Measurements from ENCODE around the gene ZIK1. TPM values are rescaled to one million over a fixed set of nuclear protein-coding genes. Genes with fewer than 3 reads are reported as not detected.

ZIK1 gene
- 7.6 TPM for total RNA-seq

DNA sequence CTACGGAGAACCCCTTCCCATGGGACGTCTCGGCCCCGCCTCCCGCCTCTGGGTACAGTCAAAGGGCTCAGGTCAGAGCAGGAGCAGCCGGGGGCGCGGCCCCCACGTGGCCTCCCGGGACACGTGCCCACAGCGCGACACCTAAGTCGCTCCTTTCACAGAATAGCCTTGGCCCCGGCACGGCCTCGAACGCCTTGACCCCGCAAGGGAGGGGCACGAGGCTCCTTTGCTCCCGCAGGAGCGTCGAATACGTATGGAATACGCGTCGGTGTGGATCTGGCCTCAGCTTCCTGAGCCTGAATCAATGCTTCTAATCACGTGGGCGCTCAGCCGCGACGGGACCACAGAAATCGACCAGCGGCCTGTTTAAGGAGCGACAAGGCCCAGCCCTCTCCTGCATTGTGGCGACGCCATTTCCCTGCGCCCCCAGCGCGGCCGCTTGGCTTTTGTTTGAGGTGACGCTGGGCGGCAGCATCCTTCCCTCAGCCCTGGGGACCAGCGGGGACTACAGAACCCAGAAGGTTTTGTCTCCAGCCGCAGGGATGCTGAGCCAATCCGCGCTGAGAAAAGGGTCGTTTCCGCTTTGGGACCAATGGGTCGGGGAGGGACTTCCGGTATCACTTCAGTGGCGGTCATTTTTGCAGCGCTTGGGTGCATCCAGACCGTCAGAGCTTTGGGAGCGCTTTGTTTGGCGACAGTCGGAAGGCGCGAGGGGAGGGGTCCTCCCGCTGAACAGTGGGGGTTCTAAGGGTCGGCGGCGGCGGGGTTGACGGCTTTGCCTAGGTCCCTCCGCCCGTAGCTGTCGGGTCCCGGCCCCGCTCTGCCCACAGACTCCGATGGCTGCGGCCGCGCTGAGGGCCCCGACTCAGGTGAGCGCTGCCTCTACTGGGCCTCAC, at the start of gene ZIK1:
TSS of gene ZIK1 (plus strand) at position 625 of the 896 bp plus-strand sequence. CDS start at position 837, 212 bp downstream.
- peak; percentile 94 for DNase-seq (ENCODE audit: low spot score)

DNA sequence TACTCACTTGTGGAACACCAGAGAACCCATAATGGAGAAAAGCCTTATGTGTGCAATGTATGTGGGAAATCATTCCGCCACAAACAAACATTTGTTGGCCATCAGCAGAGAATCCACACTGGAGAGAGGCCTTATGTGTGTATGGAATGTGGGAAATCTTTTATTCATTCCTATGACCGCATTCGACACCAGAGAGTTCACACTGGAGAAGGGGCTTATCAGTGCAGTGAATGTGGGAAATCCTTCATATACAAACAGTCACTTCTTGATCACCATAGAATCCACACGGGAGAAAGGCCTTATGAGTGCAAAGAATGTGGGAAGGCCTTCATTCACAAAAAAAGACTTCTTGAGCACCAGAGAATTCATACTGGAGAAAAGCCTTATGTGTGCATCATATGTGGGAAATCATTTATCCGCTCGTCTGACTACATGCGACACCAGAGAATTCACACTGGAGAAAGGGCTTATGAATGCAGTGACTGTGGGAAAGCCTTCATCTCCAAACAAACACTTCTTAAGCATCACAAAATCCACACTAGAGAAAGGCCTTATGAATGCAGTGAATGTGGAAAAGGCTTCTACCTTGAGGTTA, 45.9 kb upstream of the ZIK1 start:
- DNase-seq (ENCODE audit: low spot score): no peak

DNA sequence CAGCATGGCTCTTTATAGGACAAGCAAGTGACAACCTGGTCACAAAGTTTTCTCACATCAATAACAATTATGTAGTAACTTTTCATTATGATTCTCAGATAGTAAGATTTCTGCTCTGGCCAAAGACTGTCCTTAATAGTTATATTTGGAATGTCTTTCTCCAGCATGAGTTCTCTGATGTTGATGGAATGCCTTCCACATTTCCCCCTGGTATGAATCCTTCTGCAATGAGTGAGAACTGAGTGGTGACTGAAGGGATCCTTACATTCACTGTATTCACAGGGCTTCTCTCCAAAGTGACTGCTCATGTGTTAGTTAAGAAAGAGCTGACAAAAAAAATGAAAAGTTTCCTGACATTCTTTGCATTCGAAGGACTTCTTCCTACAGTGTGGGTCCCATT, 37.4 kb upstream of the ZIK1 start:
- no peak for DNase-seq (ENCODE audit: low spot score)

DNA sequence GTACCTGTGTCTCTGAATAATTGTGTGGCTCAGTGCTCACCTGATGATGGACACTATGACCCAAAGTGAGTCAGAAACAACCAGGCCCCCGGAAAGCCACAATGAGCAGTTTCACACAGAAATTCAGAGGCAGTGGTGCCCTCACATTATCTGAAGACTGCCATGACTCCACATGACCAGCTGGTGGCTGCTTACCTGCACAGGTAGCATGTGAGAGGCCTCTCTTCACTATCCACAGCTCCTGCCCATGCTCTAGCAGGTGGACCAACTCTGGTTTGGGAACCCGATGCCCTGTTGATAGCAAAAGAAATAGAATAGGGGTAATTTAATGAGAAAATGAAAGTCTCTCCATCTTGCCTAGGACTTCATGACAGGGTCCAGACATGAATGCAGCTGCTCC, 31.5 kb upstream of the ZIK1 start:
- DNase-seq (ENCODE audit: low spot score): no peak

- no peak for DNase-seq (ENCODE audit: low spot score)
Measured at GRCh38 chr19:57557659-57558058, 26.3 kb upstream of the ZIK1 start.

- DNase-seq (ENCODE audit: low spot score): no peak
Measured at GRCh38 chr19:57558525-57558924, 25.4 kb upstream of the ZIK1 start.

DNA sequence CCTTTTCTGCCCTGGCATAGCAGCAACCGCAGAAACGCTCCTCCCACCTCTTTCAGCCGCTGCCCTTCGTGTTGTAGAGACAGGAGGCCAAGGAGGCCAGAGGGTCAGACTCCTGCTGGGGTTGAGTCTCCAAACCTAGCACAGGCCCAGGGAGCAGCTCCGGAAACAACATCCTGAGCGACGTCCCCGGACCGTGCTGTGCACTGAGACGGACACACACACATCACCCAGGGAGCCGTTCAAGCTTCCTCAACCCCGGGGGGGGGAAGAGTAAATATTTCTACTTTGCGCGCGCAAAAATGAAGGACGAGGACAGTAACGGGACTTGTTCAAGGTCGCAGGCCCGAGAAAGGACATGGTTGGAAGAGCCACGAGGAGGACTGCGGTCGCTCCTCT, 24.9 kb upstream of the ZIK1 start:
- no peak for DNase-seq (ENCODE audit: low spot score)

DNA sequence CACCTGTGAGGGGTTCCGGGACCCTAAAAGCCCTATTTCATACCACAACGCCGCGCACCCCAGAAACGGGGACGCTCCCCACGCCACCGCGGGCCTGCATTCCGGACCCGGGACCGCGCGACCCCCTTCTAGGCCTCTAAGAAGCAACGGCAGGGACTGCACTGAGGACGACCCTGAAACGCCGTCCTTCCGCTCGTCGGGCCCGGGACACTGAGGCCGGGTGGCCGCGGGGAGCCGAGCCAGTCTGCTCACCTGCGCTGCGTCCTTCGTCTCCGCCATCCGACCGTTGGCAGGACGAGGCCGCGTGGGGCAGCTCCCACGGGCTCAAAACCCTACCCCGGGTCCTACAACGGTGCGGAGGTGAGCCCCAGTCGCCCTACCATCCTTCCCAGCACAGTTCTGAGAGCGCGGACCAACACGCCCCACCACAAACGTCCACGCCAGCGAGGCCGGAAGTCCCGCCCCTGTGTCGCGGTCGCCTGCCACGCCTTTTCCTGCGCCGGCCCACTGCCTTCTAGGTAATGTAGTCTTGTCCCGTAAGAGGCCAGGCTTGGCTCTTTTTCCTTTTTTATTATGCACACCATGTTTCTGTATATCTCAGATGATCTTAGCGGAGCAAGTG, 24.4 kb upstream of the ZIK1 start, which contains the start of gene ZNF550:
TSS of gene ZNF550 (minus strand) at position 460 of the 622 bp plus-strand sequence. CDS start at position 279, 181 bp downstream.
- DNase-seq (ENCODE audit: low spot score): peak; percentile 92

DNA sequence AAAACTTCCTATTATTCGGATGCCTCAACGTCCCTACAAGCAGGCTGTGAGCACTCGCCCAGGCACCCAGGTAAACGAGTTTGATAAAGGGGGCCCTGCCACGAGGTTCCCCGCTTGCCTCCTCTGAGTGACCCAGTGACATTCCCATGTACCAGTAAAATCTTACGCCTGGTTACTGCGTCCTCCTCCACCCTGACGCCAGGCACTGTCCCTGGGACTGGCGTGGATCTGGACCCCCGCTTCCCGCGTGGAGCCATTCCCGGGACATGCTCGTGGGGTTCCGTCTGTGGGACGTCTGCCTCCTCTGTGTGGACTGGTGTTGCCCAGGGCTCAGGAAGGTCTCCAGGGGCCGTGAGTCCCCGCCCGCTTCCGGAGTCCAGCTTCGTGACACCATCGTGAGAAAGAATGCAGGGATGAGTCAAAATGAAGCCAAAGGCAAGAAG, 23.9 kb upstream of the ZIK1 start:
- no peak for DNase-seq (ENCODE audit: low spot score)

DNA sequence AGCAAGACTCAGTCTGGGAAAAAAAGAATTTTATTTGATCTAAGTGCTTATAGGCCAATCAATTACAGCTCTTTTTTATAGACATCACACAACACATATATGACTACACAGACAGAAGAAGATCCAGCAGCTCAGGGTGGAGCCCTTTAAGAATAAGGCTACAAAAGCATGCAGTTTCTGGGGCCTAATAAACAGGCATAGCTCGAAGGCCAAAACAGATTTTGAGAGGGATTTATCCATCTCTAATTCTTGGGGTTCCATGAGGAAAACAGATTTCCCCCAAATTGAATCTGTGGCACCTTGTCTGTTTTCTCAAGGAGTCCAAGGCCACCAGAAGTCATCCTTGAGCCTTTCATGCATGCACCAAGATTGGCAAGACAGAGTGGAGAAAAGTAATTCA, 20.4 kb upstream of the ZIK1 start:
- no peak for DNase-seq (ENCODE audit: low spot score)

GRCh38 chr19:57566396-57567265, 17.3 kb upstream of the ZIK1 start:
- no peak for DNase-seq (ENCODE audit: low spot score)

- DNase-seq (ENCODE audit: low spot score): no peak
Measured at GRCh38 chr19:57570707-57571106, 13.2 kb upstream of the ZIK1 start.

DNA sequence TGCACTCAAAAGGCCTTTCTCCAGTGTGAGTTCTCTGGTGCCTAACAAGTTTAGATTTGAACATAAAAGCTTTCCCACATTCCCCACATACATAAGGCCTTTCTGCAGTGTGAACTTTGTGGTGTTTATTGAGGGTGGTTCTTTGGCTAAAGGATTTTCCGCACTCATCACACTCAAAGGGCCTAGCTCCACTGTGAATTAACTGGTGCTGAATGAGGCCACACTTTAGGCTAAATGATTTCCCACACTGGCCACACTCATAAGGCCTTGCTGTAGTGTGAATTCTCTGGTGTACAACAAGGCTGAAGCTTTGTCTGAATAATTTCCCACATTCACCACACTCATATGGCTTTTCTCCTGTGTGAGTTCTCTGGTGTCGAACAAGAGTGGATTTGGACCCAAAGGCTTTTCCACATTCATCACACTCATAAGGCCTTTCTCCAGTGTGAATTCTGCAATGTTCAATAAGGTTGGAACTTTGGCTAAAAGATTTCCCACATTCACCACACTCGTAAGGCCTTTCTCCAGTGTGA, 11.5 kb upstream of the ZIK1 start:
- no peak for DNase-seq (ENCODE audit: low spot score)

DNA sequence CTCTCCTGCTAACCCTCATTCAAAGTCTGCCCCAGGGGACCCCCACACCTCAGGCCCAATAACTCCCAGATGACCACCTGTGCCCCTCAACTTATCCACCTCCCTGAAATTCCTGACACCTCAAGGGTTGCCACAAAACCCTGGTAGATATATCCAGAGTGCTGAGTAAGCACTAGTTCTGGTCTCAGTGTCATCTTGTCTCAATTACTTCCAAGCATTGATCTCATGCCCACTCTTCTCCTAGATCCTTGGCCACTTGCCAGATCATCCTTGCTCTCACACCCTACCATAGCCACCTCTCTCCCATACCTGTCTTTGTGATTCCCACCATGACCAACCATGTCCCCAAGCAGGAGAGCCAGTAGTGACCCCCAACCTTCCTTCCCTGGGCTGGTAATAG, 7.3 kb upstream of the ZIK1 start:
- no peak for DNase-seq (ENCODE audit: low spot score)

- peak; percentile 99 for DNase-seq (ENCODE audit: low spot score)
Measured at GRCh38 chr19:57578487-57579205, 5.3 kb upstream of the ZIK1 start, which contains the start of gene ZNF416. TSS of gene ZNF416 (minus strand) at chr19:57578911. CDS start at chr19:57578704, 207 bp downstream.

- no peak for DNase-seq (ENCODE audit: low spot score)
Measured at GRCh38 chr19:57583104-57583520, 833 bp upstream of the ZIK1 start.

GRCh38 chr19:57587529-57587928, 3.6 kb downstream of the ZIK1 start:
- no peak for DNase-seq (ENCODE audit: low spot score)

GRCh38 chr19:57599377-57599760, 15.4 kb downstream of the ZIK1 start:
- DNase-seq (ENCODE audit: low spot score): no peak

DNA sequence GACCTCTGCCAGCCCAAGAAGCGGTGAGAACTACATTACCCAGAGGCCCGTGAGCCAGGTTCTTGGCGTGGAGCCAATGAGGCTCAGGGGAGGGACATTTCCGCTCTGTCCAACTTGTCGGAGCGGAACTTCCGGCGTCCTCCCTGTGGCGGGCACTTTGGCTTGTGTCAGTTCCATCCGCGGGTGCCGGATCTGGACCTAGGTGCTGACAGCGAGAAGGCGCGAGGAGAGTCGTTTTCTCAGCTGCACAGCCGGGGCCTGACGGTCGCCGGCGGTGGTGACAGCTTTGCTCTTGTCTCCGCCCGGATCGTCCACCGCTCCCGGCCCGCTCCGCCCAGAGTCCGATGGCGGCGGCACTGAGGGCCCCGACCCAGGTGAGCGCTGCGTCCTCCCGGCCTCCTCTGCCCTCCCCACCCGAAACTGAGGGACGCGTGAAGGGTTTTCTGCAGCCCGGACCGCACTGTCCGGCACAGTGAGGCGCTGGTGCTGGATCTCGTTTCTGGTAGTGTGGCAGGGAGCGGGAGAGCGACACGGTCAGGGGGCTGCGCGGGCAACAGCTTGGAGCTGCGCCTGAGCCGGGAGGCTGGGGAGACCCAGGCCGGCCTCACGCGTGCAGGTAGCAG, 15.9 kb downstream of the ZIK1 start, which contains the start of gene ZNF530:
TSS of gene ZNF530 (plus strand) at position 125 of the 623 bp plus-strand sequence. CDS start 4,461 bp downstream, outside the sequence.
- peak; percentile 94 for DNase-seq (ENCODE audit: low spot score)

DNA sequence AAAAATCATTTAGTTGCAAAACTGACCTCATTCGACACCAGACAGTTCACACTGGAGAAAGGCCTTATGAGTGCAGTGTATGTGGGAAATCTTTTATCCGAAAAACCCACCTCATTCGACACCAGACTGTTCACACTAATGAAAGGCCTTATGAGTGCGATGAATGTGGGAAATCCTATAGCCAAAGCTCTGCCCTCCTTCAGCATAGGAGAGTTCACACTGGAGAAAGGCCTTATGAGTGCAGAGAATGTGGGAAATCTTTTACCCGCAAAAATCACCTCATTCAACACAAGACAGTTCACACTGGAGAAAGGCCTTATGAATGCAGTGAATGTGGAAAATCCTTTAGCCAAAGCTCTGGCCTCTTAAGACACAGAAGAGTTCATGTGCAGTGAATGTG, 23.0 kb downstream of the ZIK1 start:
- no peak for DNase-seq (ENCODE audit: low spot score)
